GM10847 (cell line): ENCODE results near the gene SULT4A1.

Source experiments
- POLR2A ChIP-seq: IDR thresholded peaks from 2 replicates; pipeline ENCODE4 v1.6.1; 2011; ENCODE audit not compliant: insufficient read length; ENCODE audit errors: extremely low read depth

The SULT4A1 gene

DNA sequence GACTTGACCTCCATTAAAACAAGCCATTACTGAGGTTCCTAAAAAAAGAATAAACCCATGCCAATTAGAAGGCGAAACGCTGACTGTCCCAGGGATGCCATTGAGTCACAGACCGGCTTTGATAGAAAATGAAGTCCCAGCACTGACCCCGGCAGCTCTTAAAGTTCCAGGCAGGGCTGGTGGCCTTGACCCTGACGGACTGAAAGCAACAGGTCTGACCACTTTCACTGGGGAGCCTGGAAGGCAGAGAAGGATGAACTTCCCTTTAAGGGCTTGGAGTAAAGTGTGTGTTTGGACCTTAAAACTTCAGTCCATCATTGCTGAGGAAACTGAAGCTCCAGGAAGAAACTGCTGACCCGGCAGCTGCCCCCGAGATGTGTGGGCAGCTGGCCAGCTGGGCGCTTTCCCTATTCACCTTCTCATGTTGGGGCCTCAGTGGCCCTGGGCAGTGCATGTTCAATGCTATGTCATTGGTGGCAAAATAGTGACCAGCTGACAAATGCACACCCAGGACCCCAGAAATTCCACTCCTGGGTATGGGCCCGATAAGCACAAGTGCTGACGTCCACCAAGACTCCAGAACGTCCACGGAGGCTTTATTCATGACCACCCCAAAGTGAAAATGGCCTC is 31.3 kb downstream of the SULT4A1 start:
- no peak for TF ChIP-seq POLR2A

GRCh38 chr22:43829904-43830851 is 32.1 kb downstream of the SULT4A1 start:
- no peak for TF ChIP-seq POLR2A

- TF ChIP-seq POLR2A, result no peak
Observed at GRCh38 chr22:43828998-43829782, 33.1 kb downstream of the SULT4A1 start.

DNA sequence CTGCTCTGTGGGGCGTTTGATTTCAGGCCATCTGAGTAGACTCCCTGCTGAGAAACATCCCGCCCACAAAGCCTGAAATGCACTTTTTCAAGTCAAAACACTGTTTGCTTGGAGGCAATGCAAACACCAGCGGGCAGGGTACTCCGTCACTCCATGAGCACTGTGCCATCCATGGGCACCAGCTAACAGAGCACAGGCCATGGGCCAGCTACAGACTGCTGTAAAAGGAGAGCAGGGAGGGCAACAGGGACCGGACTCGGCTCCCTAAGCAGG is 33.7 kb downstream of the SULT4A1 start:
- no peak for TF ChIP-seq POLR2A

DNA sequence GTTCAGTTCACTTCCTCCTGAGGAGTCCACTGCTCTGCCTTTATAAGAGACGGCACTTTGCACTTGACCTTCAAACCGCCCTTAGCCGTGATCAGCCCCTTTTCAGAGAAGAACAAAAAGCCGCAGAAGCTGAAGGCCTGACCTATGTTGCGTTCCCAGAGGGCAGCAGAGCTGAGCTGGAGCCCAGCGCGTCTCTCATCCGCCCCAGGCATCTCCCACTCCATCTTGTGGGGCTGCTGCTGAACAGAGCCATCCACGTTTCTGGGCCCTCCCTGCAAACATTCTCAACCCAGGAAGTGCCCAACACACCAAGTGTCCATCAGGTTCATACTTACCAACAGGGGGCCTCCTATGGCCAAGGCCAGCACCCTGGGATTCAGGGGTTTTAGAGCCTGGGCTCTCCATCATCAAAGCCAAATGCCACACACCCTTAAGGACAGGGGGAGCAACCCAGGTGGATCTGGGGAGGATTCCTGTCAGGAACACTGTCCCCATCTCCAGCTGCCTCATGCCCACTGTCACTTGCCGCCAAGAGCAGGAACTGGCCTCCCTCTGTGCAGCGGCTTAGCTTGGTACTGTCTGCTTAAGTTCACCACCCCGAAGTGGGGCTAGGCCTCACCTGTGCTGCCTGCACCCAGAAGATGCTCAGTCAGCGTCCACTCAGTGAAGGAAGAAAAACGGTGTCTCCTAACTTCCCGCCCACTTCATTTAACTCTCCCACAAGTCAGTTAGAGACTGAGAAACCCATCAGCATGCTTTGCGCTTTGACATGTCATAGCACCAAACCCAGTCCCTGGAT is 34.2 kb downstream of the SULT4A1 start:
- no peak for TF ChIP-seq POLR2A

GRCh38 chr22:43827003-43827735 is 35.1 kb downstream of the SULT4A1 start:
- no peak for TF ChIP-seq POLR2A

GRCh38 chr22:43826142-43827002 is 35.9 kb downstream of the SULT4A1 start:
- TF ChIP-seq POLR2A, result no peak

DNA sequence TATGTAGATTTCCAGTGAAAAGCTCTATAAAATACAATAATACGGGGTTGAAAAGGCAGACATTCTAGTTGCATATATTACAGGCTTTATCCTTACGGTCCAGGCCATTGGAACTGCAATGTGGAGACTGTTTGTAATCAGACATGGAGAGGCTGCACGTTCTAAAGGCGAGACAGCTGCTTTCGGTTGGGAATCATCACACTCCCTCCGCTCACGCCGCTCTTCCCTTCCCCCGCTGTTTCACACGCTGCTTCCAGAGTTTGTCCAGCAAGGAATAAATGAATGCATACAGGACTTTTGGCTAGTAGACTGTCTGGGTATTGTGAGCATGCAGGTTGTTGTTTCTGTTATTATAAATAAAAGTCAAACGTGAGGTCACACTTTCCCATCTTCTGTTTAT is 36.7 kb downstream of the SULT4A1 start:
- no peak for TF ChIP-seq POLR2A

GRCh38 chr22:43824724-43825420 is 37.4 kb downstream of the SULT4A1 start:
- TF ChIP-seq POLR2A, result no peak

DNA sequence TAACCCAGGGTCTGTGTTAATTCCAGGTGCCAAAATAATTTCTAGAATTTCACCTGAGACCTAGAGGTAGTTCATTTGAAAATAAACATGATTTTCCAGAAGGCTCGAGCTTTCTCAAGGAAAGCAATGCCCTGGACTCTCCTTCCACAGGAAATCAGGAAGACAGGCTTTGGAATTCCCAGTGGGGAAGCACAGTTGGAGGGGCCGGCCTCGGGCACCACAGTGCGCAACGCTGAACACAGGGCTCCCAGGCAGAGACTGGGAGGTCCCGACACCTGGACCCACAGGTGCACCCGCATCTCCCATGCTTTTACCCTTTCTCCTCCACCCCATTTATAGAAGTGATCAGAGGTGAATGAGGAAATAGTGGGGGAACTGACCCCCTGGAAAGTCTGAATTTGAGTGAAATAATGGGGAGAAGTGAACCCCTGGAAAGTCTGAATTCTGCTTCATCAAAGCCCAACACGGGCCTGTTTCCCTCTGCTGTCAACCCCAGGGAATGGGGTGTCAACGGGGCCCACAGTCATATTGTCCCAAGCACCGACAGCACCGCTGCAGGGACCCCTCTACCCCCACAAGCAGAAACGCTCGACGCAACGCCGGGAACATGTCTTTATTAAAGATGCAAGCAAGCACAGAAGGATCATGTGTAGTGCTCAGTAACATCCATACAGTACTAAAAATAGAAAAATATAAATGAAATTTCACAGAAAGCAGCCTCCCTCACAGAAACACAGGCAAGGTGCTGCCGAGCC is 38.2 kb downstream of the SULT4A1 start:
- TF ChIP-seq POLR2A, result no peak

- TF ChIP-seq POLR2A, result no peak
Observed at GRCh38 chr22:43823353-43823908, 38.9 kb downstream of the SULT4A1 start.
